Germinal center (tissue), 1 donor: Measurements from ENCODE around the gene FHOD3.

Experiments
- DNase-seq: peaks from one replicate; pipeline ENCODE4 v3.0.0; 2012; ENCODE audit warnings: mixed read lengths, low spot score

Gene FHOD3

GRCh38 chr18:36322734-36323133, 25.2 kb downstream of the FHOD3 start:
- DNase-seq: no peak

- DNase-seq: no peak
These were observed 25.9 kb downstream of the FHOD3 start for GRCh38 chr18:36323421-36323820.

- DNase-seq: no peak
These were observed 28.3 kb downstream of the FHOD3 start for GRCh38 chr18:36325846-36326245.

DNA sequence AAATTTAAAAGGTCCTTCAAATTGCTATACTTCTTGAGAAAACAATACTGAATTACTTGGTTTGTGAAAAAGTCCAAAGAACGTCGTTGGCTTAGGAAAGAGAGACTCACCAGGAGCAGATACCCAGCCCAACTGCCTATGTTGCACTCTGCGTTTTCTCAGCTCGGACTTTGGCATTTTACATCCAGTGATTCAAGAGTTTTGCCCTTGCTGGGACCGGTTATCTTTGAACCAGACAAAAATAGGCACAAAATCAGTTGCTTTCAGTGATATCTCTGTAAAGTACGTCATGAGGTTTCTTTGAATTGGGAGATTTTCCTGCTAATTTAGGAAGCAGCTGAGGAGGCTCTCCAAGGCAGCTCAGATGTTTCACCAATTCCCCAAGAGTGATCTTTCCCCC, 29.3 kb downstream of the FHOD3 start:
- DNase-seq: no peak

GRCh38 chr18:36327352-36328316, 30.1 kb downstream of the FHOD3 start:
- no peak for DNase-seq

DNA sequence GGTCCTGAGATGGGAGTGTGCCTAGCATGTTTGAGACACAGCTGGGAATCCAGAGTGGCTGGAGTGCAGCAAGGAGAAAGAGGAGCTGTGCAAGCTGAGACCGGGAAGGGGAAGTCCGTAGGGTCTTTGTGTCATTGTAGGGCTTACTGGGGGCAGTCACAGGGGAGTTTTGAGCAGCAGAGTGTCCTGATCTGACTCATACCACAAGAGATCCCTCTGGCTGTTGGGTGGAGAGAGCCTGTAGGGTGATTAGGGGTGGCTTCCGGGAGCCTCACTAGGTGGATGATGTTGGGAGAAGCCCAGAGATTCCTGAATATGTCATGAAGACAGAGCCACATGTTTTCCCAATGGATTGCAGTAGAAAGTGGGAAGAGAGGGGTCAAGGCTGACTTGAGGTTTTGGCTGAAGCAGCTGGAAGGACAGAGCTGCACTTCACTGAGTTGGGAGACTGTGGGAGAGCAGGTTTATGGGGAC, 30.9 kb downstream of the FHOD3 start:
- no peak for DNase-seq

GRCh38 chr18:36328916-36329315, 31.4 kb downstream of the FHOD3 start:
- no peak for DNase-seq

DNA sequence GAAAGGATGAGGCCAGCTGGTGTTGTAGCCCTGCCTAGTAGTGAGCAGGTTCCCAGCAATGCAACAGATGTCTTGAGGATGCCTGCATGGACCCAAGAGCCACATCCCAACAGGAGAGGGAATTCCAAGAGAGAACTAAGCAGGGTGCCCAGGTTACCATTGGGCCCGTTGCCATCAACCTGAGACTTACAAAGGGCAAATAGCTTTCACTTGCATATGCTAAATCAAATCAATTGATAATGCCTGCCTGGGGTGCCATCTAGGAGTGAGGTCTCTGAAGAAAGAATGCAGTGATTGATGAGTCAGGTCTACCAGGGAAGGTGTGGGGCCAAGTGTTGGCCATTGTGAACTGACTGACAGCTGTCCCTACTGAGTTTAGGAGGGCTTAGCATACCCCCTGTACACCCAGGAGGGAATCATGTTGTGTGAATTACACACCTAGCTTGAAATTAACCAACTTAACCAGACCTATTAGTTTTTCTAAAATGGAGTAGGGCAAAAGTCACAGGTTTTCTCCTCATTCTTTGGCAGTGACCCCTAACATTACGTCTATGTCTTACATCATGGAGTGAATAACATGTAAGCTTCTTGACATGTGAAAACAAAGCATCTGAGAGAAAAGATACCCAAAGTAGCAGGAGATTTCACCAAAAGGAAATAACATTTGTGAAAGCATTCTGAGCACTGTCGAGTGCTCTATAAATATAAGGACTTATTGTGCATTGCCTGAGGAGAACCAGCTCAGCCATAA, 32.3 kb downstream of the FHOD3 start:
- no peak for DNase-seq

- DNase-seq: no peak
These were observed 33.0 kb downstream of the FHOD3 start for GRCh38 chr18:36330435-36331052.

- DNase-seq: no peak
These were observed 34.0 kb downstream of the FHOD3 start for GRCh38 chr18:36331521-36331971.

- DNase-seq: no peak
These were observed 35.9 kb downstream of the FHOD3 start for GRCh38 chr18:36333414-36333813.

GRCh38 chr18:36334798-36335197, 37.3 kb downstream of the FHOD3 start:
- DNase-seq: no peak

DNA sequence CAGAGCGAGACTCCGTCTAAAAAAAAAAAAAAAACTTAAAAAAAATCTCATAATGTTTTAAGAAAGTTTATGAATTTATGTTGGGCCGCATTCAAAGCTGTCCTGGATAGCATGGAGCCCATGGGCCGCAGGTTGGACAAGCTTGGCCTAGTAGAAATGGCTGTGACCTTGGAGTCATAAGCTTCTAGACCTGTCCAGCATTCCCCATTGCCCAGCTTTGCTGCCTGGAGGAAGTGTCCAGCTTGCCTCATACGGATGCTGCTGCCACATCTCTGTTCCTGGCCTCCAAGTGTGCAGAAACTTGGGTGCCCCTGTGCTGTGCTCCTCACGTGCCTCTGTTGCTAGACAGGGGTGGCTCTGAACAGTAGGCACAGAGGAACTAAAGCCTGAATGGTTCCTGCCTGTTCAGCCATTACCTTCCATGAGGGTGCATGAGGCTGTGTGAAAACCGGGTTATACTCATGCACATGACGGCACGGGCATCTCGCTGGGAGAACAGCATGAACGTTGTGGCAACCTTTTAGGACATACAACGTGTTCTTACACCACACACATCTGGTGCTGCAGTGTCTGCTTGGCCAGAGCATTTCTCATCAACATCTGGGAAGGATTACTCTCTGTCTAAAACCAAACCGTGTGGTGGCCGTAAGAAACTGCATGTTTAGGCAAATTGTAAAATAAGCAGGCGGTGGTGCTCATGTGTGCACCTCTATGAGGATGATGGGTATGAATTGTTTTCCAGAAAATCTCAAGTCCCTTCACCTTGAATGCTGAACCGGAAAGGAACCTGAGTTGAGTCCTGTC, 38.2 kb downstream of the FHOD3 start:
- no peak for DNase-seq

DNA sequence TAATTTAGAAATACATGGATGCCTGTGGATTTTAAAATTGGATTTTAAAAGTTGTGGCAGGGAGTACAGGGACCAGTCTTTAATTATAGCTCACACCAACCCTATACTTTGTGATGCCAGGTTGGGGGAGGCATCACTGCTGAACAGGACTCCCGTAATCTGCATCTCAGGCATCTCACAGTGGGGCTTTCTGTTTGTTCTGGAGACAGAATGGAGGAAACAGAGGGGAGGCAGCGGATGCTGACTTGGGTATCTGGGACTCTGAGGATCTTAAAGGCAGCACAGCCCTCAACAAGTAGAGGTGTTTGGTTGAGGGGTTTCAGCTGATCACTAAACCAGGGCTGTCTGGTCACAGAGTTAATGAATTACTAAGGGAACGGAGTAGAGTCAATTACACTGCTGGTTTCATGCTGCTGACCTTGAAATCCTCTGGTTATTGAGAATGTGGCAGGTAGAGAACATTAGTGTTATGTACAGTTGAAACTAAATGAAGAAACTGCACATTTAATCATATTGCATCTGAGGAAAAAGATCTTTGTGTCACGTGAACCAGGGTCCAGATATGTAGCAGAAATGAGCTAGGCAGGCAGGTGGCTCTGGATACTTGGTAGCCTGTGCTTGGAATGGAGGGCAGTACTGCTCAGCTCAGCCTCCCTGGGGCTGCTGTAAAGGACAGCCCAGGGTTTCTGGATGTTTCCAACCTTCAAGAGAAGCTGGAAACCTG, 40.3 kb downstream of the FHOD3 start:
- no peak for DNase-seq

- DNase-seq: no peak
These were observed 41.0 kb downstream of the FHOD3 start for GRCh38 chr18:36338403-36338933.

GRCh38 chr18:36340246-36340645, 42.7 kb downstream of the FHOD3 start:
- no peak for DNase-seq

GRCh38 chr18:36341944-36342343, 44.4 kb downstream of the FHOD3 start:
- no peak for DNase-seq

DNA sequence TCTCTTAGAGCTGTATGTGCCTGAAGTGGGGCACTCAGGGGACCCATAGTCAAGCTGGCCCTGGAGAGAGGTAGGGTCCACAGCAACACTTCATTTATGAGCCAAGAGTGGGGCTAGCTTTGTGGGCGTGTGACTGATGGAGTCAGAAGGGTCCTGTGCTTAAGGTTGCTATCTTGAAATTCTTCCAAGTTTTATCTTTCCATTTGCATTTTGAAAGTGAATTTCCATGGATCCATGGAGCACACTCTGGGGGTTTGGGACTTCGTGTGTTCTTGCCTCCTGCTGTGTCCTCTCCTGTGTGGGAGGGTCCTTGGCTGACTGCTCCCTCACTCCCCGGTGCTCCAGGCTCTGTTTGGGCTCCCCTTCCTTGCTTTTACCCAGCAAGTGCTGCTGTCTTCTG, 50.8 kb downstream of the FHOD3 start:
- DNase-seq: no peak

DNA sequence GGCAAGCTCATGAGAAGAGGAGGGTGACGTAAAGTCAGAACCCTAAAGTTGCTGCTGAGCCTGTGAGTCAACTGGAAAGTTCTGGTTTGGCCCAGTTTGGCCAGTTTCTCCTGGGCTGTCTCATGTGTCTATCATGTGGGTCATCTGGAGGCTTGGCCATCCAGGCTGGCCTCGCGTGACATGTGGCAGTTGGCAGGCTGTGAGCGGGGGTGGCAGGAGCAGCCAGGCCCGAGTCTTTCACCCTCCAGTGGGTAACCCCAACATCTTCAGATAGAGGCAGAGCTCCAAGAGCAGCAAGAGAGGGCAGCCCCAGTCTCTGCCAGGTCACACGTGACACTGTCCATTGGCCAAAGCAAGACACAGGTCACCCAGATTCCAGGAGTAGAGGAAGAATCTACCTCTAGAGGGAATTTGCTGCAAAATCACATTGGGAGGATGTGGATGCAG, 51.5 kb downstream of the FHOD3 start:
- no peak for DNase-seq

GRCh38 chr18:36349552-36349951, 52.0 kb downstream of the FHOD3 start:
- DNase-seq: no peak

- no peak for DNase-seq
These were observed 52.7 kb downstream of the FHOD3 start for GRCh38 chr18:36350251-36350651.
